ENCODE data around the gene MYO7A. TPM values are rescaled to one million over a fixed set of nuclear protein-coding genes. Genes with fewer than 3 reads are reported as not detected.

Gene MYO7A
- total RNA-seq, 1 donor from 2014 or later = 5.8 TPM

DNA sequence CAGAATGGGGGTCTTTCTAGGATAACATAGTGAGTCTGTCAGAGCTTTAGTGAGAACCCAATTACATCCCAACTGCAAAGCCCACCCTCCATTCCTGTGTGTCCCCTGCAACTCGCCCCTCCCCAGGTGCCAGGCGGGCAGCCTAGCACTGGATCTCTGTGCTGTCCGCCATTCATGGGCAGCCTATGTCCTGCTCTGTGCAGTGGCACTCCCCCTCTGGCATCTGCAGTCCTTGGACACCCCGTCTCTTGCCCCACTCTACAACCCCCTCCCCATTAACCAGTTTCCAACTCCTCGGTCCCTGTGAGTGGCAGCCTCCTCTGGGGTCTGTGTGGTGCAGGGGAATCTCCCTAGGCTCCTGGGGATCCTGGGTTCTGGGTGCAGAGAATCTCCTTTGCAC lies 37.0 kb downstream of the MYO7A start:
- no peak for DNase-seq (ENCODE audit: low spot score)

- DNase-seq (ENCODE audit: low spot score) = no peak
Measured at GRCh38 chr11:77166021-77166420, 38.0 kb downstream of the MYO7A start.

- no peak for DNase-seq (ENCODE audit: low spot score)
Measured at GRCh38 chr11:77167111-77167626, 39.1 kb downstream of the MYO7A start.

DNA sequence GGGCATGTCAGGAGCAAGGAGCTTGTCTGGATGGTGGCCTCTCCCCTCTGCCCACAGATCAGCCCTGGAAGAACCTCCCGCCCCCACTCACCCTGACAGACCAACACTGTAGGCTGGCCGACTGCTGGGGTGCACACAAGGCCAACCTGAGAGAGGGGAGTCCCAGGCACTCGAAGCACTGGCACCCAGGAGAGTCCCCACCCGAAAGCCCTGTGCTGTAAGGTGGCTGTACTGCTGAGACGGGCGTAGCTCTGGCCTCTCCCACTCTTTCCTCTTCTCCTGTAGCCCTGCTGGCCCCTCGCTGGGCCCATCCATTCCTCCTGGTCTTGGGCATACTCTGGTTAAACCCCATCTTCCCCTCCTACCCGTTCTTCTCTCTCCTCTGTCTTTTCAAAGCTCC lies 39.7 kb downstream of the MYO7A start:
- DNase-seq (ENCODE audit: low spot score) = no peak

DNA sequence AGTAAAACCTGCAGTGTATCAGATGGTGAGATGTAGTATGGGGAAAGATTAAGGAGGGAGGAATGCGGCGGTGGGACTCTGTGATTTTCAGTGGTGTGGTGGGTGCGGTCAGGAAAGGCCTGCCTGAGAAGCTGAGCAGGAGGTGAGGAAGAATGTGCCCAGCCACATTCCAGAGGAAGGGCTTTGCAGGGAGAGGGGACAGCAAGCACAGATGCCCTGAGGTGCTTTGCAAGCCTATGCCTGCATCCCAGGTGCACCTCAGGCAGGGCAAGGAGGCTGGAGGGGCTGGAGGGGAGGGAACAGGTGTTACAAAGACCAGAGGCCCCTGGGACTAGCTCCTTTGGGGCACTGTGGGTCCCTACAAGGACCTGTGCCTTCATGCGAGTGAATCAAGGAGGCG lies 42.1 kb downstream of the MYO7A start:
- DNase-seq (ENCODE audit: low spot score) = no peak

DNA sequence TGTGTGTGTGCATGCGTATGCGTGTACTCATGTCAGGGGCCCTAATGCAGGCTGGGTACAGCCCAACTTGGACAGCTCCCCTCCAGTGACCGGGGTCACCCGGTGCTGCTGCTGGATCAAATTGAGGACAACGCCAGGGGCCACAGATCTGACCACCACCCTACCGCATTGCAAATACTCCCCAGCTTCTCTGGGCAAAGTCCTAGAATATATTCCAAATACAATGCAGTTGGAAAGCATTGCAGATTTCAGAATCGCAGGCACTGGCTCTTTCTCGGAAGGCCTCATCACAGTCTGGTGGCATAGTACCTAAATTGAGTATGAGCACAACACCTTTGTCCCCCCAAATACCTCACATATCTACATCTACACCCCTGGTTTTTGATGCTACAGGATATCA lies 43.2 kb downstream of the MYO7A start:
- DNase-seq (ENCODE audit: low spot score) = no peak

GRCh38 chr11:77171885-77172665 lies 44.0 kb downstream of the MYO7A start:
- DNase-seq (ENCODE audit: low spot score) = no peak

- no peak for DNase-seq (ENCODE audit: low spot score)
Measured at GRCh38 chr11:77172666-77172982, 44.6 kb downstream of the MYO7A start.

GRCh38 chr11:77173494-77173893 lies 45.4 kb downstream of the MYO7A start:
- DNase-seq (ENCODE audit: low spot score) = no peak

DNA sequence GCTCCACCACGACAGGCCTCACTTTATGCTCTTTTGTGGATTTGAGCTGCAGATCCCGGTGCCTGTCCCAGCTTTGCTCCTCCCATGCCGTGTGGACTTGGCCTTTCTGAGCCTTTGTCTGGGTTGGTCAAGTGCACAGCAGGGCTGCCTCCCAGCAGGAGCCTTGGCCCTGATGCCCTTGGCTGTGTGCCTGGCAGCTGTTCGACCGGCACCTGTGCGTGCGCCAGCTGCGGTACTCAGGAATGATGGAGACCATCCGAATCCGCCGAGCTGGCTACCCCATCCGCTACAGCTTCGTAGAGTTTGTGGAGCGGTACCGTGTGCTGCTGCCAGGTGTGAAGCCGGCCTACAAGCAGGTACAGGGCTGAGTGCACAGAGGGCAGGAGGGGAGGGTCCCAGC lies 46.5 kb downstream of the MYO7A start:
- no peak for DNase-seq (ENCODE audit: low spot score)

GRCh38 chr11:77175021-77175842 lies 47.2 kb downstream of the MYO7A start:
- DNase-seq (ENCODE audit: low spot score) = no peak

GRCh38 chr11:77175869-77176539 lies 48.0 kb downstream of the MYO7A start:
- no peak for DNase-seq (ENCODE audit: low spot score)

GRCh38 chr11:77176996-77177395 lies 49.0 kb downstream of the MYO7A start:
- DNase-seq (ENCODE audit: low spot score) = no peak

GRCh38 chr11:77178150-77178549 lies 50.1 kb downstream of the MYO7A start:
- DNase-seq (ENCODE audit: low spot score) = no peak

- DNase-seq (ENCODE audit: low spot score) = no peak
Measured at GRCh38 chr11:77179048-77179447, 51.0 kb downstream of the MYO7A start.

DNA sequence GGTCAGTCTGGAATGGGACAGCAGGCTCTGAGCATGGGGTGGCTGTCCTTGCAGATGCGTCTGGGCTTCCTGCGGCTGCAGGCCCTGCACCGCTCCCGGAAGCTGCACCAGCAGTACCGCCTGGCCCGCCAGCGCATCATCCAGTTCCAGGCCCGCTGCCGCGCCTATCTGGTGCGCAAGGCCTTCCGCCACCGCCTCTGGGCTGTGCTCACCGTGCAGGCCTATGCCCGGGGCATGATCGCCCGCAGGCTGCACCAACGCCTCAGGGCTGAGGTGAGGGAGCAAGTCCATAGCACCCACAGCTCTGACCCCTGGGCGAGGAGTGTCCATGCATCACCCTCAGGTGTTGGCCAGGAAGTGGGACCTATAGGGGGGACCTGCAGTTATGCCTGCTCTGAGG lies 51.6 kb downstream of the MYO7A start:
- no peak for DNase-seq (ENCODE audit: low spot score)

DNA sequence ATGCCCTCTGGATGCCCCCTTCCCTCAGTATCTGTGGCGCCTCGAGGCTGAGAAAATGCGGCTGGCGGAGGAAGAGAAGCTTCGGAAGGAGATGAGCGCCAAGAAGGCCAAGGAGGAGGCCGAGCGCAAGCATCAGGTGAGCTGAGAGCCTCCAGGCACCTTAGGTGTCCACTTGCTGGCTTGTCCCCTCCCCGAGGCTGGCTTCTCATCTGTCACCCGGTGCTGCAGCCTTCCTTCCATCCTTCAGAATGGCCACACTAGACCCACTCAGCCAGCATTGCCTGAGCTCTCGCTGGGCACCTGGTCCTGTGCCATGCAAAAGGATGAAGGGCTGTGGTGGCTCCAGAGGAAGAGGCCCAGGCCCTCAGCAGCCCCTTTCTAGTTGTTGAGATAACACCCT lies 52.3 kb downstream of the MYO7A start:
- DNase-seq (ENCODE audit: low spot score) = no peak

GRCh38 chr11:77181226-77181625 lies 53.2 kb downstream of the MYO7A start:
- no peak for DNase-seq (ENCODE audit: low spot score)

DNA sequence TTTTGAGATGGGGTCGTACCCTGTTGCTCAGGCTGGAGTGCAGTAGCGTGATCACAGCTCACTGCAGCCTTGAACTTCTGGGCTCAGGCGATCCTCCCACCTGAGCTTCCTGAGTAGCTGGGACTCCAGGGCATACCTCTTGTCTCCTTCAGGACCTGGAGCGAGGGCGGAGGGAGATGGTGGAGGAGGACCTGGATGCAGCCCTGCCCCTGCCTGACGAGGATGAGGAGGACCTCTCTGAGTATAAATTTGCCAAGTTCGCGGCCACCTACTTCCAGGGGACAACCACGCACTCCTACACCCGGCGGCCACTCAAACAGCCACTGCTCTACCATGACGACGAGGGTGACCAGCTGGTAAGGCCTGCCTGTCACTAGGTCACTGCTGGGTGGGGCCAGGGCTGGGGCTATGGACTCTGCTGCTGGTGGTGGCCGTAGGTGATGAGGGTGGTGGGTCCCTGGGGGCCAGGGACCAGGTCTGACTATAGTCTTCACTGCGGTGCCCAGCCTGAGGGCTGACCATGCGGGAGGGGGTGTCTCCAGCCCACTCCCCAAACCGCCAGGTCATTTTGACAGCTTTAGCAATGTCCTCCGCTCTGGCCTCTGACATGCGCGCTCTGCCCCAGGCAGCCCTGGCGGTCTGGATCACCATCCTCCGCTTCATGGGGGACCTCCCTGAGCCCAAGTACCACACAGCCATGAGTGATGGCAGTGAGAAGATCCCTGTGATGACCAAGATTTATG lies 53.9 kb downstream of the MYO7A start:
- no peak for DNase-seq (ENCODE audit: low spot score)

DNA sequence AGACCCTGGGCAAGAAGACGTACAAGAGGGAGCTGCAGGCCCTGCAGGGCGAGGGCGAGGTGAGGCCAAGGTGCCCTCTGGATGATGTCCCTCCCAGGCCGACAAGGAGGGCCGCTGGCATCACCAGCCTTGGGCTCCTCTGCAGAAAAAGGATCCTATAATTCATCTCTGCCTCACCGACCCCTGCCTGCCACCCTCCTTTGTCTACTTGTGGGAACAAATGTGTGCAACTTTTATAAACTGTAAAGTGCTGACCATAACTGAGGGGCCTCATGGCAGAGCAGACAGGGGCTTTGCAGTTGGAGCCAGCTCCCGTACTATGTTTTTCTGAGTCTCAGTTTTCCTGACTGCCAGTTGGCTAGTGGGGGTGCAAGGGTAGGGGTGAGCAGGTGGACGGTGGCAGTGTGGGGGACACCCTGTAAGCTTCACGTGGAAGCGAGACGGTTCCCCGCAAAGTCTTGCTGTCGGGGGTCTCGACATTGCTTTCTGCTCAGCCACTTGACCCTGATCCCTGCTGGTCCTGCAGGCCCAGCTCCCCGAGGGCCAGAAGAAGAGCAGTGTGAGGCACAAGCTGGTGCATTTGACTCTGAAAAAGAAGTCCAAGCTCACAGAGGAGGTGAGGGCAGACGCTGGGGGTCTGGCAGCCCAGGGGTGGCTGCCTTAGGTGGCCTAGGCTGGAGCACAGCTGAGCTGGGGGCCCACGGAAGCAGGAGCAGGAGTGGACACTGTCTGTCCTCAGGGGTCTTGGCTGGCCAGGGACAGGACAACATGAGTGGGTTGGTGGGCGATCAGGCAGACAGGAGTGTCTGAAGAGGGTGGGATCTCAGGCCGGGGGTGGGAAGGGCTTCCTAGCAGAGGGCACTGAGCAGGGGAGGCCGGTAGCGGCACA lies 54.7 kb downstream of the MYO7A start:
- DNase-seq (ENCODE audit: low spot score) = no peak

All from ureter (tissue), 1 donor.